Renal cortex interstitium (tissue), 11 donors: ENCODE results near the gene PLEKHA5. TPM values are rescaled to one million over a fixed set of nuclear protein-coding genes. Genes with fewer than 3 reads are reported as not detected.
"Not testable (repeated sequence)": the region's sequence is repeated elsewhere in the genome, so short reads cannot be mapped to it uniquely, and the experiment has no call there.

Source experiments
- DNase-seq, 11 donors: peaks; one replicate each; pipeline ENCODE4 v3.0.0-alpha.2; 2013; ENCODE audit warnings: low read depth in 9 of 11, low spot score in 4 of 11; ENCODE audit errors: extremely low read depth in 1 of 11
- polyA plus RNA-seq, 3 donors: library from polyadenylated mRNA; unstranded; fragments of 120-200 nt; gene quantifications; one replicate each; pipeline ENCODE4 v1.2.1, GENCODE V29; 2013; ENCODE audit not compliant: insufficient read length in 3 of 3

PLEKHA5 gene
- polyA plus RNA-seq, 3 donors: 88.0 to 108 (median 102) TPM

GRCh38 chr12:19402743-19403431 lies 273.4 kb downstream of the PLEKHA5 start:
- no peak for DNase-seq

- no peak for DNase-seq
Measured at GRCh38 chr12:19404242-19404880, 274.8 kb downstream of the PLEKHA5 start.

GRCh38 chr12:19409376-19409775 lies 279.8 kb downstream of the PLEKHA5 start:
- no peak for DNase-seq

GRCh38 chr12:19410211-19410610 lies 280.7 kb downstream of the PLEKHA5 start:
- no peak for DNase-seq

DNA sequence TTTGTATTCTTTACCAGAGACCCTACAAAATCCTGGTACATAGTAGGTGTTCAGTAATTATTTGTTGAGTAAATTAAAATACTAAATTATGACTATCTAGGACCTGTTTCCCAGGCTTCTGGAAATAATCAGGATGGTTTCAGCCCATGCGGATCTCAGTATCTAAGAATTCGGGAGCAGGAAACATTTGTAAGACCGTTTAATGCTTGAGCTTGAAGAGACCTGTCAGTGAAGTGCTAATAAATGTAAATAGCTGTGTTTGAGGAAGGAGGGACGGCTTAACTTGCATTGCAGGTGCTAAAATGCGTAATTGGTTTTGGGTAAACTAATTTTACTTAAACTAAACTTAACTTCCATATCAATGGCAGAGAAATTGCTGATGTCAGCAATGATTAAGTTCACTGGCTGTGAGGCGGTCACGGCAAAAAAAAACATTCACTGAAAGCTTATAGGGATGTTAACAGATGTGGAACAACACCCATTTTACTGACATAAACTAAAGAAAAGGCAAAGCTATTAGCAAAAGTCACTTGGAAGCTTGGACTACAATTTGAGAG lies 281.2 kb downstream of the PLEKHA5 start:
- DNase-seq: no peak

DNA sequence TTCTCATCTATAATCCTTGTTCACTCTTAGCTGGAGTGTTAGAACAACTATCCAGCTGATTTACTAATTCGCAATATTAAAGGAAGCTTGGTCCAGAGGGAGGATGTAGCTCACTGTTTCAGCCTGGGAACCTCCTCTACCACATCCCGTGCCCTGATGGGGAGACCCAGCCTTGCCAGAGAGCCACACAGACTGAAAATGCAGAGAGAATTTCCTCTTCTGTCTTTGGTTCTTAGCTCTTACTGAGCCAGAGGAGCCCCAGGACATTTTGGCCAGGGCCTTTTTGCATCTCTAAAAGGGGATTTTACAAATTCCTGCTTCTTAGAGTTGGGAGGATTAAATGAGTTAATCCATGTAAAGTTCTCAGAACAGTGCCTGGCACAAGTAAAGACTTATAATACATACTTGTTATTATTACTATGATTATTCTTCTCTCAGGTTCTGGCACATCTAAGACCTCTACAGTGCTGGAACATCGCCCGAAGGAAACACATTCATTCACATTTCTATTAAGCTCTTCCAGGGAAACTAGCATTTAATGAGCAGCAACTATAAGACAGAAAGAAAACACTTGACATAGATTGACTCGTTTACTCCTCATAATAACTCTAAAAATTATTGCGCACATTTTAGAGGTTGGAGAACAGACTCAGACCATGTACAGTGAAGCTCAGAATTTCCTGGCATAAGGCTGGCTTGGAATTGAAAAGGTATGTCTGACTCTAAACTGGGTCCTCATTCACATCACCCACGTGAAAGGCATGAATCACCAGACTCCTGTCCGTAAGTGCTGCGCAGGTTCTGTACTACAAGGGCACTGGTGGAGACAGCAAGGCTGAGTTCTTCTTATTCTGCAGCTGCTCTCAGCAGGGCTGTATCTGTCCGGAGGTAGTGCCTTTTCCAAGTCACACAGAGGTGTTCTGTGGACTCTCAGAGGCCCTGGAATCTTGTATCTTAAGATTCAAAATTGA lies 282.0 kb downstream of the PLEKHA5 start:
- no peak for DNase-seq

GRCh38 chr12:19412844-19413243 lies 283.3 kb downstream of the PLEKHA5 start:
- DNase-seq: no peak

- DNase-seq: not testable (repeated sequence)
Measured at GRCh38 chr12:19413582-19413981, 284.0 kb downstream of the PLEKHA5 start.

DNA sequence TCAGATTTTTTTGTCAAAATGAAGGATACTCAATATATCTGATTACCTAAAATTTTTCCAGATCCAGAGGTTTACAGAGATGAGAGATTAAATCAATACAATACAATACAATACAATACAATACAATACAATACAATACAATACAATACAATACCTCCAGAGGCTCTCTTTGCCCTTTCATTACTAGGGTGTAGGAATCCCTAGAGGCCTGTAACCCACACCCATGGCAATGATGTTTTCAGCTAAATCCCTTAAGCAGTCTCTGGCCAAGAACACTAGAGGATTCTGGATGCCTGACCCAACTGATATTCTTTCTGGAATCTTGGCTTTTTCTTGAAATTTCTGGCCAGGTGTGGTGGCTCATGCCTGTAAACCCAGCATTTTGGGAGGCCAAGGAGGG lies 286.0 kb downstream of the PLEKHA5 start:
- no peak for DNase-seq

GRCh38 chr12:19419086-19419485 lies 289.6 kb downstream of the PLEKHA5 start:
- DNase-seq: no peak

DNA sequence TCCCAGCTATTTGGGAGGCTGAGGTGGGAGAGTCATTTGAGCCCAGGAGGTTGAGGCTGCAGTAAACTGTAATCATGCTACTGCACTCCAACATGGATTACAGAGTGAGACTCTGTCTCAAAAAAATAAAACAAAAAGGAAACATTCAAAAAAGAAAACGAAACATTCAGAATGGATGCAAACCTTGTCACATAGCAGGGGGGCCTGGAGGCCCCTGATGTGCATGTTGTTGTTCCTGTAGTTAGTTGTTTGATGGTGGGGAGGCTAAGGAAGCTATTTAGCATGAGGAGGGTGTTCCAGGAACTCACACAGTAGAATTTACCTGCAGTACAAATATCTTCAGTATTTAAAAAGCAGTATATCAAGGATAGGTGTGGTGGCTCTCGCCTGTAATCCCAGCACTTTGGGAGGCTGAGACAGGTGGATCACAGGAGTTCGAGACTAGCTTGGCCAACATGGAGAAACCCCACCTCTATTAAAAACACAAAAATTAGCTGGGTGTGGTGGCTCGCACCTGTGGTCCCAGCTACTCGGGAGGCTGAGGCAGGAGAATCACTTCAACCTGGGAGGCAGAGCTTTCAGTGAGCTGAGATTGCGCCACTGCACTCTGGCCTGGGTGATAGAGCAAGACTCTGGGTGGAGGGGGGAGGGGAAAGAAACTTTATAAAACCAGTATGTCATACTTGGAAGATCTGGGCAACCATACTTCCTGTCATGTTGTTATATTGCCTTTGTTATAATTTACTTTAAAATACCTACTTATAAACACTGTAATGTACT lies 292.2 kb downstream of the PLEKHA5 start:
- DNase-seq: no peak

DNA sequence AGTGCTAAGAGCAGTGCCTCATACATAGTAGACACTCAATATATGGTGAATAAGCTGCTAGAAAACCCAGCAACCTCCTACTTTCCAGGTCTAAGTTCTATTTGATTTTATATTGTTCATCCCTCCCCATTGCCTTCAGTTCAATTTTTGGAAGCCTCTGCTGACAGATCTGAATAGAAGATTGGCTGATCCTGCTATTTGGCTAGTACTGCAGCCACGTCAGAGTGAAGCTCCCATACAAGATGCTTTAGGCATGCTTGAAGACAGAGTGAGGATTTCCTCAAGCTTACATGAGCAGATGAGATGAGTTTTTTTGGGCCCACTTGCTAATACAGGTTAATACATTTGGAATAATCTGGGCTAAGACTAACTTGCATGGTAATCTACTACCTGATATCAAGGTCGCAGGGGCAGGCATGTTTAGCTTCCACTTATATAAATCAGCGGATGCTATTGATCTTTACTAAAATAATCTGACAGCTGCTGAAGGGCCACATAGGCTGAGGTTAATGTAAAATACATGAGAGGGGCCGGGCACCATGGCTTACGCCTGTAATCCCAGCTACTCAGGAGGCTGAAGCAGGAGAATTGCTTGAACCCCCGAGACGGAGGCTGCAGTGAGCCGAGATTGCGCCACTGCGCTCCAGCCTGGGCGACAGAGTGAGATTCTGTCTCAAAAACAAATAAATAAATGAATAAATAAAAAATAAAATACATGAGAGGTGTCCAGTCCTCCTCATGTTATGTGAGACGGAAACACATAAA lies 293.8 kb downstream of the PLEKHA5 start:
- DNase-seq: no peak
